ENCODE data around the gene CTDSPL2. TPM values are rescaled to one million over a fixed set of nuclear protein-coding genes. Genes with fewer than 3 reads are reported as not detected.

The CTDSPL2 gene
- total RNA-seq, 1 experiment from 2014 or later, result 82.4 TPM

Other genes with a start within 250 kb of the CTDSPL2 start
- gene FRMD5, start 232.4 kb upstream of the CTDSPL2 start, total RNA-seq (2014; rRNA removed; shearing (Covaris generic)), result 4.1 and 9.7 TPM in 2 replicates
- gene GOLM2, start 138.9 kb upstream of the CTDSPL2 start, total RNA-seq (2014; rRNA removed; shearing (Covaris generic)), result 78.4 and 98.4 TPM in 2 replicates
- gene EIF3J, start 109.5 kb downstream of the CTDSPL2 start, total RNA-seq (2014; rRNA removed; shearing (Covaris generic)), result 26.9 and 49.2 TPM in 2 replicates
- 22.4 and 43.2 TPM in 2 replicates for gene SPG11, start 236.0 kb downstream of the CTDSPL2 start, total RNA-seq (2014; rRNA removed; shearing (Covaris generic))